GM19043 (cell line): ENCODE results near the gene PTPRA.
"Not testable (repeated sequence)": the region's sequence is repeated elsewhere in the genome, so short reads cannot be mapped to it uniquely, and the experiment has no call there.

ENCODE experiments used
- ATAC-seq: cut with Tn5 transposase; IDR thresholded peaks from one replicate; pipeline ENCODE4 v1.9.1; 2021; ENCODE audit warnings: low read depth; ENCODE audit not compliant: unreplicated experiment

The PTPRA gene

DNA sequence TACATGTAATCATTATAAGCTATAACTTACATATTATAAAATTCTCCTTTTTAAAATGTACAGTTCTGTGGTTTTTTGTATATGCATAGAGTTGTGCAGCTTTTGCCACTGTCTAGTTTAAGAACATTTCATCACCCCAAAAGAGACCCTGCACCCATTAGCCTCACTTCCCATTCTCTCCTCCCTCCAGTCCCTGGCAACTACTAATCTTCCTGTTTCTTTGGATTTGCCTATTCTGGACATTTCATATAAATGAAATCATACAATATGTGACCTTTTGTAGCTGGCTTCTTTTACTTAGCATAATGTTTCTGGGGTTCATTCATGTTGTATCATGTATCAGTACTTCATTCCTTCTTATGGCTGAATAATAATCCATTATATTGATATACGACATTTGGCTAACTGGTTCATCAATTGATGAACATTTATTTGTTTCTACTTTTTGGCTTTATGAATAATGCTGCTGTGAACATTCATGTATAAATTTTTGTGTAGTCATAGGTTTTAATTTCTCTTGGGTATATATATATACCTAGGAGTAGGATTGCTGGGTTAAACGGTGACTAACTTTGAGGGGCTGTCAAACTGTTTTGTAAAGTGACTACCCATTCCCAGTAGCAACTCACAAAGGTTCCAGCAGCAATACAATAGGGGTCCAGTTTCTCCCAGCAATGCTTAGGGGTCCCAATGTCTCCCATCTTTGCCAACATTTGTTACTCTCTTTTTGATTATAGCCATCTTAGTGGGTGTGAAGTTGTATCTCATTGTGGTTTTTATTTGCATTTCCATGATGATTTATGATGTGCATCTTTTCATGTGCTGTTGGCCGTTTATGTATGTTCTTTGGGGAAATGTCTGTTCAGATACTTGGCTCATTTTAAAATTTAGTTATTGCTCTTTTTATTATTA lies 10.7 kb downstream of the PTPRA start:
- no peak for ATAC-seq

DNA sequence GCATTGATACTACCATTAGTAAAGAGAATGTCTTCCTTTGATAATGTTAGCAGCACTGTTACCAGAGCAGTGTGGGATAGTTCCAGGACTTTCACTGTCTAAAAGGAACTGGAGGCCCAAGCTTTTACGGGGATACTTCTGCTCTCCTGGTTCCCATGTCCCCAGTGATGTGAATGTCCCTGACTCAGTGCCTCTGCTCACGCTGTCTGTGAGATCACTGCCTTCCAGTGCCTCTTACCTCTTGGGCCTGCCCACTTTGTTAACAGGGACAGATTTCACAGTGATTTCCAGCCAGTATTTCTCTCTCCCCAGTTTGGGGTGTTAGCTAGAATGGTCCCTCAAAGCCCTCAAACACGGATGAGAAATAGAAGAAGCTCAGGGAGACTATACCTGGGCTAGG lies 14.4 kb downstream of the PTPRA start:
- no peak for ATAC-seq

DNA sequence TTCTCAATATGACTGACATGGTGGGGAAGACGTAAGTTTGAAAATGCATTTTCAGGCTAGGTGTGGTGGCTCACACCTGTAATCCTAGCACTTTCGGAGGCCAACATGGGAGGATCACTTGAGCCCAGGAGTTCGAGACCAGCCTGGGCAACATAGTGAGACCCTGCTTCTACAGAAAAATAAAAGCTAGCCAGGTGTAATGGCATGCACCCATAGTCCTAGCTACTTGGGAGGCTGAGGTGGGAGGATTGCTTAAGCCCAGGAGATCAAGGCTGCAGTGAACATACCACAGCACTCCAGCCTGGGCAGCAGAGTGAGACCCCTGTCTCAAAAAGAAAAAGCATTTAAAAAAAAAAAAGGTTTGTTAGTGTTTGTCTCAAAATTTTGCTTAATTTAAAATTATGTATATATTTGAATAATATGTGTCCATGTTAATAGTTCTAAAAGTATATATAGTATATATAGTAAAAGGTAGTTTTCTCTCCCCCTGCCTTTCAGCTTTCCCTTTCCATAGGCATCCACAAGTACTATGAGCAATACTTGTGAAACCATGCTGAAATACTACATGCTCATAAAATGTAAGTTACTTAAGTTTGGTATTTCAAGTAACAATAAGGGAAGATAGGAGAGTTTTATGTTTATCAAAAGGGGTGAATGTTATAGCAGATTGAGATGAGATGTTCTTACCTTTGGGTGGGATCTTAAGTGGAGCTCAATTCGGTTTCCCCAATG lies 15.1 kb downstream of the PTPRA start:
- ATAC-seq = no peak

DNA sequence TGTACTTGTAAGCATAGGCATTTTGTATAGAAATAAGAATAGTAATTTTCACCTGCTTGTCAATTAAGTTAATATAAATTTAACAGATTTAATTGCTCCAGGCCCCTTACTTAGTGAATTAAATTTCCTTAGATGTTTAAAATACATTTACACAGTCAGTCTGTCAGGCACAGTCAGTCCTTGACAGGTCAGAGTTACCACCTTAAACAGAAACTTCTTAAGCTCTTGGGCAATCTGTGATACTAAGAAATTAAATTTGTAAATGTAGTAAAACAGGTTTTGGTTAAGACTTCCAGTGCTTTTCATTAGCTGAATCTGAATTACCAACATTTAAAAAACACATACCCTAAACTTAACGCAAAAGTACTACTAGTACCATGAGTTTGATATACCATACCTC lies 15.9 kb downstream of the PTPRA start:
- no peak for ATAC-seq

DNA sequence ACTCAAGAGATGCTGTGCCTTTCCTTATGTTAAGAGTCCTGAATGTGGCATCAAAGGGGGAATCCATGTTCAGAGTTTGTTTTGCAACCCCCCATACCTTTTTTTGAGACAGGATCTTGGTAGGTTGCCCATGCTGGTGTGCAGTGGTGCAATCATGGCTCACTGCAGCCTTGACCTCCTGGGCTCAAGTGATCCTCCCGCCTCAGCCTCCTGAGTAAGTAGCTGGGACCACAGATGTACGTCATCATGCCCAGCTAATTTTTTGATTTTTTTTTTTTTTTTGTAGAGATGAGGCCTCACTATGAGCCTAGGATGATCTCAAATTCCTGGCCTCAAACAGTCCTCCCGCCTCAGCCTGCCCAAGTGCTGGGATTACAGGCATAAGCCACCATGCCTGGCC lies 16.5 kb downstream of the PTPRA start:
- ATAC-seq = no peak

DNA sequence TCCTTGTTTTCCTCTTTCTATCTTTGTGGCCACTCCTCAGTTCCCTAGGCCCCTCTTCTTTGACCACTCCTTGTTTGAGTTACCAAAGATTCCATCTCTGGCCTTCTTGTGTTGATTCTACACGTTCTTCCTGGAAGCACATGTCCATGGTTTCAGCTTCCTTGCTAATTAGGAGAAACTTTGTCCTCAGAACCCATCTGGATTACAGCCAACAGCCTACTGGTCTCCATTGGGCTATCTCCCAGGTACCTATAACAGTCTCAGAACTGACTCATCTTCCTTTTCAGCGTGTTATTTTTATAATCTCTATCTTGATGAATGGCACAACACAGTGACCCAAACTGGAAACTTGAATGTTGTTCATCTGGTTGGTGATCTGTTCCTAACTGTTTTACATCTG lies 17.5 kb downstream of the PTPRA start:
- no peak for ATAC-seq

DNA sequence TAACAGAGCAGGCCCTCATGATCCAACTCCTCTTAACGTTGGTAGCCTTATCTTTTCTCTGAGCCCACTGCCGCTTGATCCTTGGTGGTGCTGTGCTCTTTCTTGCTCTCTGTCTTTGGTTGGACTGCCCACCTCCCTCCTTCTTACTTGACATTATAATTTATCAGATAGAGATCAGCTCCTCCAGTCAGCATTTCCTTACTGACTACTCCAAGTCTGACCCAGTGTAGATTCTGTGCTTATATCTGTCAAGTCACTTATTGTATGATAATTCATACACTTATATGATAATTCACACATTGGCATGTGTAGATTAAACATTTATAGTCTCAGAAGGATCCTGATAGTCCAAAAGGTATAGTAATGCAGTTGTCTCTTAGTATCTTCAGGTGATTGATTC lies 18.1 kb downstream of the PTPRA start:
- ATAC-seq = no peak

DNA sequence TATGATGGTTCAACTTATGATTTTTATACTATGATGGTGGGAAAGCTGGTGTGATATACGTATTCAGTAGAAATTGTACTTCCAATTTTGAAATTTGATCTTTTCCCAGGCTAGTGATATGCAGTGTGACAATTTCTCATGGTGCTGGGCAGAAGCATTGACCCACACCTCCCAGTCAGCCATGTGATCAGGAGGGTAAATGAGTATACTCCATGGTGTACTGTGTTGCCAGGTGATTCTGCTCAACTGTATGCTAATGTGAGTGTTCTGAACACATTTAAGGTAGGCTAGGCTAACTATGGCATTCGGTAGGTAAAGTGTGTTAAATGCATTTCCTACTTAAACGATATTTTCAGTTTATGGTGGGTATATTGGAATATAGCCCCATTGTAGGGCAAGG lies 19.1 kb downstream of the PTPRA start:
- no peak for ATAC-seq

DNA sequence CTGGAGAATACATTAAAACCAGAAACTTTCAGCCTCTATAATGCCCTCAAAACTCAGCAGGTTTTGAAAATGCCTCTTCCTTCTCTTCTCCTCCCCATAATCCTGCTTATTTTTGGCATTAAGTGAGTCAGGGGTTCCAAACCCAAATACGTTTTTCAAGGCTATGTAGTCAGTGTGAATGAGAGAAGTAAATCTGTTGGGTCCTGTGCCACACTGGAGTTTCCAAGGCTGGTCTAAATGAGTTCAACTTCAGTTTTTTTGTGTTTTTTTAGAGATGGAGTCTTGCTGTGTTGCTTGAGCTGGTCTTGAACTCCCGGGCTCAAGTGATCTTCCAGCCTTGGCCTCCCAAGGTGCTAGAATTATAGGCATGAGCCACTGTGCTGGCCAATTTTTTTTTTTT lies 20.9 kb downstream of the PTPRA start:
- no peak for ATAC-seq

DNA sequence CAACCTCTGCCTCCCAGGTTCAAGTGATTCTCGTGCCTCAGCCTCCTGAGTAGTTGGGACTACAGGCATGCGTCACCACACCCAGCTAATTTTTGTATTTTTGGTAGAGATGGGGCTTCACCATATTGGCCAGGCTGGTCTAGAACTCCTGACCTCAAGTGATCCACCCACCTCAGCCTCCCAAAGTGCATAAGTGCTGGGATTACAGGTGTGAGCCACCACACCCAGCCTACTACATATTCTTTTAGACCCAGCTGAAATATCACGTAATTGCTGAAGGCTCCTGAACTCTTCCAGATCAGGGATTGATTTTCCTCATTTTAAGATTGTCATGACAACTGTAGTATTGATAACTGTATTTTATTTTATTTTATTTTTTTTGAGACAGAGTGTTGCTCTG lies 21.9 kb downstream of the PTPRA start:
- not testable (repeated sequence) for ATAC-seq

DNA sequence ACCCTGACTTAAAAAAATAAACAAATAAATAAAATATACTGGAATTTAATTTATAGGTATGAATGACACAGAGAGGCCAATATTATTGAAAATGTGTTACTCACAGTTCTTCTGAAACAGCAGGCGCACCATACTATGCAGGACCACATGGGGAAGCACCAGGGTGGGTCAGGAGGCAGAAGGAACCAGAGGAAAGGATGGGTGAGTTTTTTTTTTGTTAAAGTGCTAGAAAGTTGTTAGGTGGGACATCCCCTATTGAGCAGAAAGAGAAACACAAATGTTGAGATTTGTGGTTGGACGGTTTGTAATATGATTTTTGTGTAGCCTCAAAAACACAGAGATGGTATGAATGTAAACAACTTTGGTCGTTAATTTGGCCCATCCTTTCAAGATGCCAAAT lies 26.0 kb downstream of the PTPRA start:
- no peak for ATAC-seq

DNA sequence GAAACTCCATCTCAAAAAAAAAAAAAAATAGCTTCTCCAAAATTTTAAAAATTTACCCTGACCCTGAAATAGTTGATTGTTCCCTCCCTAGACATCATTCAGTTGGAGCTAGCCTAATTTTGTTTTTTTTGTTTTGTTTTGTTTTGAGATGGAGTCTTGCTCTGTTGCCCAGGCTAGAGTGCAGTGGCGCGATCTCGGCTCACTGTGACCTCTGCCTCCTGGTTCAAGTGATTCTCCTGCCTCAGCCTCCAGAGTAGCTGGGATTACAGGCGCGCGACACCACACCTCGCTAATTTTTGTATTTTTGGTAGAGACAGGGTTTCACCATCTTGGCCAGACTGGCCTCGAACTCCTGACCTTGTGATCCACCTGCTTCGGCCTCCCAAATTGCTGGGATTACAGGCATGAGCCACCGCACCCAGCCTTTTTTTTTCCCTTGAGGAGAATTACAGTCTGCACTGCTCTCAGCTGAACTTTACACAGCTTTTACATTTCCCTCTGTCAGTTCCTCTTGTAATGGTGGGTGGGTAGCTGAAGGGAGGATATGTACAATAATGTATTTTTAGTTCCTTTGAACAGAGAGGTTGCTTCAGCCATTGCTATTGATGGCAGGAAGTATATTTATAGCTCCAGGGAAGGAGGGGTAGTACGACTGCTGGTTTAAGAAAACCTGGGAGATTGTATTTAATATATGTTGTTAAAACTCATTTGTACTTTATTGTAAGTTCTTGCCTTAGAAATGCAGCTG lies 27.7 kb downstream of the PTPRA start:
- no peak for ATAC-seq

DNA sequence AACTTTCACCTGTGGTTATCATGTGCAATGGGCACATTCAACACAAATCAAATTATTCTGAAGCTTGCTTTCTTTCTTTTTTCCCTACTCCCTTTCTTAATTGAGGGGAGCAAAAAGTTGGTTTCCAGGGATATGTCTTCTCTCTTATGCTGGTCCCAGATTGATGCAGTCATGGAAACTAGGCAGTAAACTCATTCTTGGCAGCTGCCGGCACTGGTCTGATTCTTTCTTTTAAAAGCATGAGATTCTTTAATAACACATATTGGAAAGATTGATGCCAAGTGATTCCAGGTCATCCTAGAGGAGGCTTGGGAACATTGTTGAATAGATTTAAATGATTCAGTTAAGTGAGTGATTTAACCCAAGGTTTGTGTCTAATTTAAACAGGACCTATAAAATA lies 29.0 kb downstream of the PTPRA start:
- ATAC-seq = no peak

DNA sequence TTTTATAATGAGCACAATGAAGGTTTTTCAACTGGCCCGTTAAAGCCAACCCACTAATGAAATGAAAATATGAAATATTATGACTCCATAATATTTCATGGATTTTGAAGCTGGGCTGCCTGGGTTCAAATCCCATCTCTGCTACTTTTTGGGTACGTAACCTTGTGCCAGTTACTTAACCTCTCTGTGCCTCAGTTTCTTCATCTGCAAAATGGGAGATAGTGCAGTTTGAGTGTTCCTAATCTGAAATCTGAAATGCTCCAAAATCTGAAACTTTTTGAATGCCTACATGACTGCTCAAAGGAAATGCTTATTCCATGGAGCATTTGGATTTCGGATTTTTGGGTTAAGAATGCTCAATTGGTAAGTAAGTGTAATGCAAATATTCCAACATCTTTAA lies 29.5 kb downstream of the PTPRA start:
- ATAC-seq = no peak

DNA sequence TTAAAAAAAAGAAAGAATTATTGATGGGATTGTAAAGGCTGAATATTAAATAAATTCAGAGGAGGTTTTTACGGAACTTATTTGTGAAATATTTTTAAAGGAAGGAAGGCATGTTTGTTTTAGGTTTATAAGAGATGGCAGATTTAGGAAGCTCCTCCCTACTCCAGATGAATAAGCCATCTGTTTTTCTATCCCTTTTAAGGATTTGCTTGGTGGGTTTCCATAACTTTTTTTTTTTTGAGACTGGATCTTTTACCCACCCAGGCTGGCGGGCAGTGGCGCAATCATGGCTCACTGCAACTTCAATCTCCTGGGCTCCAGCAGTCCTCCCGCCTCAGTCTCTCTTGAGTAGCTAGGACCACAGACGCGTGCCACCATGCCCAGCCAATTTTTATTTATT lies 30.4 kb downstream of the PTPRA start:
- no peak for ATAC-seq

DNA sequence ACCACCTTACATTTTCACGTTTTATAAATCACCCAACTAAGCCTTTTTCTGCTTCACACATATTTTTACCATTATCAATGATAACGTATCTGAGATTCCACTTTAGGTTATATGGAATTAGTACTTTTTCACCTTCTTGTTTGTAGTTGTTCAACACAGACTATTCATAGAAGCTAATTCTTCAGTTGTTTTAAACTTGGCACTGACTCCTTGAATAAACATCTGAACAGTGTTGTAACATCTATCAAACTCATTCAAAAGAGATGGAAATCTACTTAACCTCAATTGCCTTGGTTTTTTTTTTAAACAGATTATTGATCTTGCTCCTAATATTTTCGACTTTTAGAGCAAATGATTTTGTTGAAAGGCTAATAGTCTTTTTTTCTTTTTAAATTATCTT lies 34.2 kb downstream of the PTPRA start:
- ATAC-seq = no peak

DNA sequence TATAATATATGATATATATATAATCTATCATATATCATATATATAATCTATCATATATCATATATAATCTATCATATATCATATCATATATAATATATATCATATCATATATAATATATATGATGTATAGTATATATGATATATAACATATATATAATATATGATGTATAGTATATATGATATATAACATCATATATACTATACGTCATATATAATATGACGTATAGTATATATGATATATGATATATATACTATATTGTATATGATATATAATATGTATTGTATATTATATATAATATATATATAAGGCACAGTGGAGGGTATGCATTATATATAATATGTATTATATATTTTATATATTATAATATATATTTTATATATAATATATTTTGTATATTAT lies 36.7 kb downstream of the PTPRA start:
- no peak for ATAC-seq

DNA sequence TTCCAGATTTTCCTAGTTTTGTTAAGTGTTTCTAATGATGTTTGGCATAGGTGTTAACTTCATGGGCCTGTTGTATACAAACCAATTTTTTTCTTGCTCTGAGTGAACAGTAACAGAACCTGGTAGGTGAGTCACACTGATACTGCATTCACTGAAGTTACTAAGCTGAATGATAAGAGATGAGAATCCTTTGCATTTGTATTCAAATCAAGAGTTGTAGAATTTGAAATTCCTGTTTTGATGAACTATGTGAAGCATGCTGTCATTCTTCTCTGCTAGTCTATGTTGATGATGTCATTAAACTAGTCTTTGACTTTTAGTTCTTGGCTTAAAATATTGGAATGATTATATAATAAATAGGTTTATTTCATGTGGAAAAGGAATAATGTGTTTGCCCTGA lies 37.9 kb downstream of the PTPRA start:
- ATAC-seq = no peak

DNA sequence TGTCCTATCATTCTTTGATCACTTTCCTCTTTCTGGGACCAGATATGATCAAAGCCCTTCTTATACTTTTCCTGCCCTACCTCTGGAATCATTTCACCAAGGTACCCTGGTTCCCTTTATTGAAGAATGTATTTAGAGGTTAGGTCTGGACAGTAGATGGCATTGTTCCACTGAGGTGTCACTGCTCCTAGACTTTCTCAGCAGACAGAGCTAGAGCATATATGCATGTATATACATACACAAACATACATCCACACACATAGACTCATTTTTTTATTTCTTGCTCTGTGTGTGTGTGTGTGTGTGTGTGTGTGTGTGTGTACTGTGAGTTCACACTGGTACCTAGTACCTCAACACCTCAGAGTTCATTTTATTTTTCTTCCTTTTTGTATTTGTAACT lies 40.9 kb downstream of the PTPRA start:
- ATAC-seq = no peak

DNA sequence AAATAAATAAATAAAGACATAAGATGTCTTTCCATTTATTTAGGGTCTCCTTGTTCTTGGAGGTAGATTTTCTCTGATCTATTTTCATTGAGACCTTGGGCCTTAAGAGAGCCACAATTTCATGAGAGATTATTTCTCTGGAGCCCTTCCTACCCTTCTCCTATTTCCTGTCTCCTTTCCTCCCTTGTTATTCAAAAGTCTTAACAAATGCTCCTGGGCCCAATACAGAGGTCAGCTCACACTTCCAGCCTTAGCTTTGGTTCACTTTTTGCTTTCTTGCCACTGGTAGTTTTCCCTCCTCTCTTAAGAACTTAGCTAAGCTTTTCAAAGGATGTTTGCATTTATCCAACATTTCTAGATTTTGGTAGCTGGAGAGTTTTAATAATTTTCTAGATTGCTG lies 44.0 kb downstream of the PTPRA start:
- no peak for ATAC-seq
